SW480 (cell line): ENCODE data around the gene IGF1R.

Experiments used
- DNase-seq: peaks from one replicate; pipeline ENCODE4 v3.0.0-alpha.2; 2016; ENCODE audit warnings: low spot score

IGF1R gene

DNA sequence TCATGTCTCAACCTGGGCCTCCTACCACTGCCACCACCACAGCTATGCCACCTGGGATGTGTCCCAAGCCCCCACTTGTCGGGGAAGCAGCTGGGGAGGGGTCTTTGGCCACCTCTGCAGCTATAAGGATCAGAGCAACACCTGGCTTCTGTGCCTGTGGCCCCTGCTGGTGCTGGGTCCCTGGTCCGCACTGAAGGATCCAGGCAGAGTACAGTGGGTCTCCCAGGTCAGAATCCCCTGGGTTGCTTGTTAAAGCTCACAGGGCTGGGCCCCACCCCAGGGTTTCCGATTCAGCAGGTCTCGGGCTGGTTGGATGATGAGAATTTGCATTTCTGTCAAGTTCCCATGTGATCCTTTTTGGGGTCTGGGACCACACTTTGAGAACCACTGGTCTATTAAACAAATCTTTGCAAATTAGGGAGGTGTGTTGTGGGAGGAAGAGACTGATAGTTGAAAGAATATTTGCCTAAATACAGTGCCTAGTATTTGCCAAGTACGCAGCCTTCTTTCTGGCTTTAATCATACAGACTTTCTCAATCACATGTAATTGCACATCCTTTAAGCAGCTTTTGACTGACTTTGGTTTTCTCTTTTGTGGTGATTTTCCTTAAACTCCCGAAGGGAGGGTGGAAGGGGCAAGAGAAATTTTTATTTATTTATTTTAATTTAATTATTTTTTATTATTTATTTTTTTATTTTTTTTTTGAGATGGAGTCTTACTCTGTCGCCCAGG lies 127.3 kb downstream of the IGF1R start:
- no peak for DNase-seq

DNA sequence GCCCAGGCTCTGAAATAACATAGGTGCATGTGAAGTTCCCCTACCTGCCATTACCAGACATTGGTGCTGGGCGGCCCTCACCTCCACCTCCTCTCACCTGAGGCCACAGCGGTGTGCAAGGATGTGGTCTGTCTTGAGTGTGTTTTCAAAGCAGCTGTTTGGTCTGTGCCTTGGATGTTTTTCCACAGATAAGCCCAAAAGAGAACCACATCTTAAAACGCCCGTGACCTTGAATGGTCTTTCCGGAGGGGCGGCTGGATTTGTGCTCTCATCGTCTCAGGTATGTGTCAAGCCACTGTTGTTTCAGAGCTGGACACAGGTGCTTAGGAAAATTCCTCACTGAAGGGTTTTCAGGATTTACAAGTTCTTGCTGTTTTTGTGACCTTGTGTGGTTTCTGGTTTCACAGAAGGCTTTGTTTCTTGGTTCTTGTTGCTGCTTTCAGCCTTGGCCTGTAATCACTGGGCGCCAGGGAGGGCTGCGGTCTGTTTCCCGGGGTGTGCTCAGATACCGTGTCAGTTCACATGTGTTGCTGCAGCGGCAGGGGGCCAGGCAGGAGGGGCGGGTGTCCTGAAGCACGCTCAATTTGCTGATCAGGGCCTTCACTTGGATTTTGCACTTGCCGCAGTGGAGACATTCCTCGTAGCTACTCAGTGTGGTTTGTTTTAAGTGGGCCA lies 128.4 kb downstream of the IGF1R start:
- peak; percentile 72 for DNase-seq

GRCh38 chr15:98777426-98777825 lies 129.1 kb downstream of the IGF1R start:
- no peak for DNase-seq

DNA sequence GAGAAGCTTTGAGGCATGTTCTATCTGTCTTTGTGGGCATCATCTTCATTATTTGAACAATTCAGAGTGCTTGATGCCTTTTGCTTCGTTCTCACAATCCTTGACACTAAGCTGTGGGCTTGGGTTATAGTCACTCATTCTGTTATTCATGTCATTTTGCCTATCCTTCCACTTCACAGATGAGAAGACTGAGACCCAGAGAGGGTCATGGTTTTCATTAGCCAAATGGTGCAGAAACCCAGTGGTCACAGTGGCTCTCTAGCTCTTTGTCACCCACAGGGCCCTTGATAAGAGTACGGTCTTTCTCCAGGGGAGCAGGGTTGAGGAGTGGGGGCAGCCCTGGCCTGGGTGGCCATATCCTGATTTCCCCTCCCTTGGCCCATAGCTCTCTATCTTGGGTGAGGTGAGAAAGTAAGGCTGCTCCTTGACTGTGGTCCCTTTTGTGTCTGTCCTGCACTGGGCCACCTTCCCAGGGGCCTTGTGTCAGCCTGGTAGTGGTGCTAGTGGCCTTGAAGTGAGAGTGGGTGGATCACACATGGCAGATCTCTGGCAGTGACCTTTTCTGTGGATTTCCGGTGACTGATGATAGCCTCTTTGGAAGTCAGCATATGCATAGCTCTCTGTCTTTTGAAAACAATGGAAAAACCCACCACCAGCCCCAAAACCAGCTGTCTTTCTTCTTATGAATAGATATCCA lies 130.1 kb downstream of the IGF1R start:
- DNase-seq = no peak

GRCh38 chr15:98778960-98779359 lies 130.6 kb downstream of the IGF1R start:
- no peak for DNase-seq

GRCh38 chr15:98779463-98780071 lies 131.2 kb downstream of the IGF1R start:
- DNase-seq = peak; percentile 70

GRCh38 chr15:98781838-98782237 lies 133.5 kb downstream of the IGF1R start:
- no peak for DNase-seq

- no peak for DNase-seq
Observed at GRCh38 chr15:98782801-98783200, 134.5 kb downstream of the IGF1R start.

DNA sequence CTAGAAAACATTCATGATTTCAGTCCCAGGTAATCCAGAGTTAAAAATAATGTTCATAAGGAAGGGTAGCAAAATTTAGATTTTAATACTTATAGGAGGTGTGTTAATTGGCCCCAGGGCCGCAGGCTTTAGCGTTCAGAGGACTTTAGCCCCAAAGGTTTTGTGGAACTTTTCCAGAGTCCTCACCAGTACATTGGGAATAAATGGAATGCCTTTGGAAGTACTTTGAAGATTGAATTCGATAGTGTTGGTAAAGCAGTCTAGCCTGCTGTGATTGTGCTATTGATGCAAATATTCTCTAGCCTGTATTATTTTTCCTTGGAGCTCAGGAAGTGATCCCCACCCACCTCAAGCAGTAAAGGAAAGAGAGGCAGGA lies 137.1 kb downstream of the IGF1R start:
- DNase-seq = no peak

- peak; percentile 92 for DNase-seq
Observed at GRCh38 chr15:98785807-98786621, 137.7 kb downstream of the IGF1R start.

DNA sequence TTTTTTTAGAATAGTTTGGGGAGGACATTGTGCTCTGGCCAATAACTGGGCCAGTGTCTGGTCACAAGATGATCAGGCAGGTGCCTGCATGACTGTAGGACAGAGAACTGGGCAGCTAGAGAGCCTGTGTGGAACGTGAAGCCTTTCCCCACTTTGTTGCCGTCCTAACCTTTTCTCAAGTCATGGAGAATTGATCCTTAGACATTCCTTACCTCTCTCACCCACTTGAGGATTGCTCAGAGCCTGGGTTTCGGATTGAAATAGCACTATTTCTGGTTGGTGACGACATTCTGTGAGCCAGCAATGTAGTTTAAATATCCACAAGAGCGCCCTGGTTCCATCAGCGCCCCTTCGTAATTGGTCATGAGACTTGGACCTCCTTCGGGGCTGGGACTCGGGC lies 138.4 kb downstream of the IGF1R start:
- no peak for DNase-seq

DNA sequence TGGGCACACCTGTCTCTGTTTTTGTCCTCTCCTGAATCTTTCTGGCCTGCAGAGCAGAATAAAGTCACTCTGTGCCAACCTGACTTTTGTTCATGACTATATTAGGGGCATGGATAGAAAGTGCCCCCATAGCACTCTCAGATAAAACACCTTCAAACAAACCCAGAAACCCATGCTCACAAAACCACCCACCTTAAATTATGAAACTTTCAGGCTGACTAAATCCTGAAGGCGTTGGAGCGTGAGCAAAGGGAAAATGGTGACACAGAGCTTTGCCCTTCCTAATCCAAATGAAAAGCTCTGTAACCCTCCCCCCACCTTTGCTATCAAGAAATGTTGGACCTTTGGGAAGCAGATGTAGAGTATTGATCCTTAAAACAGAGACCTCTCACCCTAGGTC lies 138.9 kb downstream of the IGF1R start:
- DNase-seq = no peak

- DNase-seq = peak; percentile 32
Observed at GRCh38 chr15:98787936-98788757, 139.8 kb downstream of the IGF1R start.

- no peak for DNase-seq
Observed at GRCh38 chr15:98789020-98789419, 140.7 kb downstream of the IGF1R start.

DNA sequence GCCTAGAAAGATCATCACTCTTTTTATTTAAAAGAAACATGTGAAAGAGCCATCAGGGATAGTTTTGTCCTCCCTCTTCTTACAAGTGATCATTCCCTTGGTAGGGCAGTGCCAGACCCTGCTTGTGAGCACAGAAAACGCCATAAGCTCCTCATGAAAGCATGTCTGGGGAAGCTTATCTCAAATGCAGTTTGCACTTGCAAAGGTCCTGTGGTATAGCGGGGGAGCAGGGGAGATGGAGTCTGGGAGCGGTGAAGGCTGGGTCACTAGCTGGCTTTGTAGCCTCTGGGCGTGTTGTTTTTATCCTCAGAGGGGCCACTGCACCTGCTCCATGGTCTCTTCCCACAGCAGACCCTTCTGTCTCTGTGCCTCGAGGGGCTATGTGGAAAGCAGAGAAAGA lies 141.9 kb downstream of the IGF1R start:
- DNase-seq = no peak

- no peak for DNase-seq
Observed at GRCh38 chr15:98791046-98791701, 142.8 kb downstream of the IGF1R start.

DNA sequence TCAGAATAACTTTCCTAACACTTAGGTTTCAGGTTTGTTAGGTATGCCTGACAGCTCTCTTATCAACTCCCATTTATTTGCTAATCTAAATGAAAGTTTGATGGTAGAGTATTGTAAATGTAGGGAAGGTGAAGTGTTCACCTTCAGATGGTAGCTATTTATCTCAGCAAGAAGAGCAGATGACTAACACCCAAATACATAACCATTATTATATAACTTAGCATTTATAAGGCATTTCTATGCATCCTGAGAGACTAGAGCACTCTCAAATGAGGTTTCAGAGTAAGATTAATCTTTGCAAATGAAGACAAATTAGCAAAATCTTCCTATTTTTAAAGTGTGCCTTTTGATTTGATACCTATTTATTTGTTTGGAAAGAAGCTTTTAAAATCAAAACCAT lies 143.8 kb downstream of the IGF1R start:
- DNase-seq = no peak

DNA sequence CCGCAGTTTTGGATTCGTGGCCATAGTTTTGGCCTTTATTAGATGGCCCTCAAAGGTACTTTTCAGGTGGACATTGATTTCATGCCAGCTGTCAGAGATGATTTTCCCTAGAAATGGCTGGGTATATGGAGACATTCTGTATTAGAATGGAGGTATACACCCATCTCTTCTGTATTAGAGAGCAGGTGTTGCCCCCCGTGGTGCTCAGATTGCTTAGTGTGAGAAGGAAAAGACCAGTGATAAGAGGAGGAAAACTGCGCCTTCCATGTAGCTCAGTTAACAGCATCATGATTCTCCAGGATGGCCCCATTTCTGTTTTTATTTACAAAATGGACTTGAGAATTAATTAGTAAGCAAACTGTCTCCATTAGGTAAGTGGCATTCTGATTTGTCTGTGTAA lies 145.9 kb downstream of the IGF1R start:
- no peak for DNase-seq

GRCh38 chr15:98794748-98795147 lies 146.4 kb downstream of the IGF1R start:
- DNase-seq = no peak

GRCh38 chr15:98795980-98796379 lies 147.6 kb downstream of the IGF1R start:
- no peak for DNase-seq
